Measurements from ENCODE around the gene MYOM3.

MYOM3 gene

DNA sequence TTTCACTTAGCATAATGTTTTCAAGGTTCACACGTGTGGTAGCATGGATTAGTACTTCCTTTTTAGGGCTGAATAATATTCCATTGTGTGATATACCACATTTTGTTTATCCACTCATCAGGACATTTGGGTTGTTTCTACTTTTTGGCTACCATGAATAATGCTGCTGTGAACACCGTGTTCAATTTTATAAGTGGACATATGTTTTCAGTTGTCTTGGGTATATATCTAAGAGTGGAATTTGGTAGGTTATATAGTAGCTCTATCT, 27.2 kb upstream of the MYOM3 start:
- in situ Hi-C loops (cut with HindIII; ENCODE audit: low sequenced_read_pairs): no loop called here

DNA sequence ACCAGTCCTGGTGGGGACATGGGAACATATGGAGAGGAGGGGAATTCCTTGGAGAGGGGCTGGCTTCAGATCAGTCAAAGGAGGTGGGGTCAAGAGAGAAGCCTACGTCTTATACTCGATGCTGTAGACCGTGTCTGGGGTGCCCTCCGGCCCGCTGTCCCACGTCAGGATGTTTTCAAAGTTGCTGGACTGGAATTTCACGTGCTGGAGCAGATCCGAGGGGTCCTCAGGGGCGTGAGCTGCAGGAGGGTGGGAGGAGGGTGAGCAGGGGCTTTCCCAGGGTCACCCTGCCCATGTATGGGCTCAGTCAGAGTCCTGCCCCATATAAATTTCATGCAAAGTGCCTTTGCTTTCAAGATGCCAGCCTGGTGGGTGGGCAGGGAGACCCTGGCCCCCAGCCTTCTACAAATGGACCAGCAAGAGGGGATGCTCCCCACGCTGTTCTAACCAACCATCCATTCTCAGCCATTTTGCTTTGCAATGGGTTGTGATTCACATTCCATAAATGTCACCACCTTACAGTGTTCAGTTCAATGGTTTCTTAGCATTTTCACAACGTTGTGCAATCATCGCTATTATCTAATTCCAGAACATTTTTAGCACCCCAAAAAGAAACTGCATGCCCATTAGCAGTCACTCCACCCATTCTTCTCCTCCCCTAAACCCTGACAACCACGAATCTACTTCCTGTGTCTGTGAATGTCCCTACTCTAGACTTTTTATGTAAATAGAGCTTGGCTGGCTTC, 26.7 kb upstream of the MYOM3 start:
- in situ Hi-C loops (cut with HindIII; ENCODE audit: low sequenced_read_pairs): no loop called here

DNA sequence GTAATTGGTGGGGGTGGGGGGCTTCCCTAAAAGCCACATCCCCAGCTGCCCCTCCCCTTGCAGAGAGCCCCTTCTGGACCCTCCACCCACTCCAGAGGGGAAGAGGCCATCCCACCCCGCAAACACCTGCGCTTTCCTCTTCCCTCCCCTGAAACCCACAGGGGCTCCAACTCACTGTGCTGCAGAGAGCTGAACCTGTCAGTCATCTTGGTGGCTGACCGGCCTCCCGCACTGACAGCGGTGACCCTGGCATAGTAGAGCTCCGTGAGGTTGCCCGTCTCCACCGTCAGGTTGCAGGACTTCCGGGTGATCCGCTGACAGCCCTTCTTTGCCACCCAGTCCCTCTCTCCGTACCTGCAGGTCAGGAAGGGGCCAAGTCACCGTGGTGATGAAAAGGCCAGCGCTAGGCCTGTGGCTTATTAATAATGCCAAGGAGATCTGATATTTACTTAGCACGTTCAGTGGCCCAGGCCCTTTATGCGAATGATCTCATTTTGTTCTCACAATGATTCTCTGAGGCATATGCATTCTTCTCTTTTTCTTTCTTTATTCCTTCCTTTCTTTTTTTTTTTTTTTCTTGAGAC, 25.1 kb upstream of the MYOM3 start:
- in situ Hi-C loops (cut with HindIII; ENCODE audit: low sequenced_read_pairs): no loop called here

DNA sequence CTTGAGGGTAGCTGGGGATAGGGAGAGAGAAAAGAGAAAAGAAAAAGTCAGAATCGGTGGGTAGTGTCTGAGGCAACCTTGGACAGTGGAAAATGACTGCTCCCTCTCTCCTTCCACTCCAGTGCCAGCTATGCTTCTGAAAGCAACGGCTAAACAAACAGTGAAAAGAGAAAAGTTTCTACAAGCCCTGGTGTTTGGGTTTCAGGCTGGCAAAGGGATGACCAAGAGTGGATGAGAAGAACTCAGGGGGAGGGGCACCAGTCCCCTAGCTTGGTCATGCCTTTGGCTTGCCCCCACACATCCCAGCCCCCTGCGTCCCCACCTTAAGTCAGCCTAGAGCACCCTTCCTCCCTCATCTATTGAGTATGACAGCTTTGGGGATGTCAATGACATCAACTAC, 22.4 kb upstream of the MYOM3 start:
- in situ Hi-C loops (cut with HindIII; ENCODE audit: low sequenced_read_pairs): no loop called here

DNA sequence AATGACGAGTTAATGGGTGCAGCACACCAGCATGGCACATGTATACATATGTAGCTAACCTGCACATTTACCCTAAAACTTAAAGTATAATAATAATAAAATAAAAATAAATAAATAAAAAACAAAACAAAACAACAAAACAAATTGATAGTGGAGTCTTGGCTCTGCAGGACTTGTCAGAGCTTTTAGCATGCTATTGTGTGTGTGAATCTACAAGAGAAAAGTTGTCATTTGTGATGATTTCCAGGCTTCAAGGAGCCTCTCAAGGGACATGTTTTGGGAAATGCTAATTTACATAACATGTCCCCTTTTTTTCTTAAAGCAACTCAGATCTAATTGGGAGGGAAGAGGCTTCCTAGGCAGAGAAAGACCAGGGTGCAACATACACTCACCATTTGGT, 21.9 kb upstream of the MYOM3 start:
- in situ Hi-C loops (cut with HindIII; ENCODE audit: low sequenced_read_pairs): no loop called here

DNA sequence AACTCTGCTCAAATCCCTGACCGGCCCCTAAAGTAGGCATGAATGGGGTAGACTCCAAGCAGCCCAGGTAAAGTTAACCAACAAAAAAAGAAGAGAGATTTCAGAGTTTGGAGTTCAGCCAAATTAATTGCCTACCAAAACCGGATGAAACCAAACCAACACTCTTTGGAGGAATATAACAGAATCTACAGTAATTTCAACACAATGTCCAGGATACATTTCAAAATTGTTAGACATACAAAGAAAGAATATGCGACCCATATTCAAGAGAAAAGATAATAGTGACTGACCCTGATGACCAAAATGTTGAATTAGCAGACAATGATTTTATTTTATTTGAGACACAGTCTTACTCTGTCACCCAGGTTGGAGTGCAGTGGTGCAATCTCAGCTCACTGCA, 18.4 kb upstream of the MYOM3 start:
- in situ Hi-C loops (cut with HindIII; ENCODE audit: low sequenced_read_pairs): no loop called here

DNA sequence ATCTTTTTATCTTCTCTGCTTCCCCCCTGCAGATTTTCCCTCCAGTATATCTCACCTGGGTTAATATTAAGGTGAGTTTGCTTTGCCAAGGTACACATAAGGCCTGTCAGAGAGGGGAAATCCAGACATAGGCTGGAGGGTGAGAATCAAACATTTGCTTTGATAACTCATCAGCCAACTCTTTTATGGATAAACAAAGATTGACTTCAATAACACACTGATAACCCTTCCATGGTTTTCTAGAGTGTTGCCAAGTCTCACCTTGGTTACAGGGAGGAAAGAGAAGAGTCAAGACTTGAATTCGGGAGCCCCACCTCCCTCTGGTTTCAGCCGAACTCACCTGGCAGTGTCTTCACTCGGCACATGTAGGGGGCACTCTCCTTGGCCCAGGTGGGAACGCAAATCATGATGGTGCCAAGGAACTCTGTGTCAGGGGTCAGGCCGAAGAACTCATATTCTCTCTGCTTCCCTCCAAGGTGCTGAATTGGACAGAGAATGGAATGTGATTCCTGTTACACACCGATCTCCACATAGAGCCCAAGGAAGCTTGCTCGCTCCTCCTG, 15.9 kb upstream of the MYOM3 start:
- in situ Hi-C loops (cut with HindIII; ENCODE audit: low sequenced_read_pairs): no loop called here

DNA sequence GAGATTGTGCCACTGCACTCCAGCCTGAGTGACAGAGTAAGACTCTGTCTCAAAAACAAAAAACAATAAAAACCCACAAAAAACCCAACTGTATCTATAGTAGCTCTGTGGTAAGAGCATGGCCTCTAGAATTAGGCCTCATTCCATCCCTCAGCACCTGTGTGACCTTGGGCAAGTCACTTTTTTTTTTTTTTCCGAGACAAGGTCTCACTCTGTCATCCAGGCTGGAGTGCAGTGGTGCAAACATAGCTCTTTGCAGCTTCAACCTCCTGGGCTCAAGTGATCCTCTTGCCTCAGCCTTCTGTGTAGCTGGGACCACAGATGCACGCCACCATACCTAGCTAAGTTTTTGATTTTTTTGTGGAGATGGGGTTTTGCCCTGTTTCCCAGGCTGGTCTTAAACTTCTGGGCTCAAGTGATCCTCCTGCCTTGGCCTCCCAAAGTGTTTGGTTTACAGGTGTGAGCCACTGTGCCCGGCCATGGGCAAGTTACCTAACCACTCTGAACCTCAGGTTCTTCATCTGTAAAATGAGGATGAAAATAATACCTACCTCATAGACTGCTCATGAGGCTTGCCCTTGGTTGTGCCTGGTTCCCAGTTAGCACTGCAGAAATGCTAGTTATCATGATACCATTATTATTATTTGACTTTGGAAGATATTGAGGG, 15.3 kb upstream of the MYOM3 start:
- in situ Hi-C loops (cut with HindIII; ENCODE audit: low sequenced_read_pairs): no loop called here

DNA sequence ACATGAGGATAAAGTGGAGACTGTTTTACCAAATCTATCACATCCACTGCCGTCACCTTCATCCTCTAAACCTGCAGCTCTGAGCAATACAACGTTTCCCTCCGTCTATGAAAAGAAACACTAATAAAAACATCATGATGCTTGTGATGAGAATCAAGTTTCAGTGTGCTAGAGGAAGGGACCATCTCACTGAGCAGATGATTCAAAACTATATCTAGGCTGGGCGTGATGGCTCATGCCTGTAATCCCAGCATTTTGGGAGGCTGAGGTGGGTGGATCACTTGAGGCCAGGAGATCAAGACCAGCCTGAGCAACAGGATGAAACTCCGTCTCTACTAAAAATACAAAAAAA, 14.7 kb upstream of the MYOM3 start:
- in situ Hi-C loops (cut with HindIII; ENCODE audit: low sequenced_read_pairs): no loop called here

DNA sequence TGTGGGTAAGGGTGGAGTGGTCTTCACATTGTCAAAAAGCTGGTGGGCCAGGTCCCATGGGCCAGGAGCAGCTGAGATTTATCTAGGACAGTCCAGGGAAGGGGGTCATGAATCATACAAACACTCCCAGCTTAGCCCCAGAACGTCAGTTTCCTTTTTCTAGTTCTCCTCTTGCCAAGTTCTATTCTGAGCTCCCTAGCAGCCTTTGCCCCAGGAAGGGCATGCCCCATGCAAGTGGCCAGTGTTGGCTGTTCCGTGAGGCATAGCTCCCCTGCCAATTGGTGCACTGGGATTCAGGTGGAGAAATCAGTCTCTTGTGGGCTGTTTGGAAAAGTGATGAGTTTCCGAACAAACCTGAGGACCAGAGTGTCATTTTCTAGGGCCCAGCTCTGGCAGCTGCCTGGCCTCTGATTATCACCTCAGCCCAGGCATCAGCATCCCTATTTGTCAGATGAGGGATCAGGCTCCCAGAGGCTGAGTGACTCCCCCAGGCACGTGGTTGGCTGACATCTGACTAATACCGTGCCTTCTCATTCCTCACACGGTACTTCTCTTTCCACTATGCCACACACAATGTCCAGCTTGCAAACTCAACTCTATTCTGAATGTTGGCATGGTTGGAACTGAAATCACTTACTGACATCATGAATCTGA, 14.2 kb upstream of the MYOM3 start:
- in situ Hi-C loops (cut with HindIII; ENCODE audit: low sequenced_read_pairs): no loop called here

DNA sequence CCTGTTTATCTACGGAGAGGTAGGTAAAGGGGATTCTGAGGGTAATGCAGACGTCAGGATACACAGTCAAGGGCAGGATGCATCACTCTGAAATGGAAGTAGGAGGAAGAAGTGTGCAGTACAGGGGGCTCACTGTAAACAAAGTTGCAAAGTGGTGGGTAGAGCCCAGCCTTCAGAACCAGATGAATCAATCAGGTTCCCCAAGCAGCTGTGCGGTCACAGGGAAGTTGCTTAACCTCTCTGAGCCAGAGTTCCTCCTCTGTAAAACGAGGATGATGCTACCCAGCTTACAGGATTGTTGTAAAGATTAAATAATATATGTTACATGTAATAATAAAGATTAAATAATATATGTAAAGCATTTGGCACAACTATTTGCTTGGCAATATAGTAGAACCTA, 13.5 kb upstream of the MYOM3 start:
- in situ Hi-C loops (cut with HindIII; ENCODE audit: low sequenced_read_pairs): no loop called here

DNA sequence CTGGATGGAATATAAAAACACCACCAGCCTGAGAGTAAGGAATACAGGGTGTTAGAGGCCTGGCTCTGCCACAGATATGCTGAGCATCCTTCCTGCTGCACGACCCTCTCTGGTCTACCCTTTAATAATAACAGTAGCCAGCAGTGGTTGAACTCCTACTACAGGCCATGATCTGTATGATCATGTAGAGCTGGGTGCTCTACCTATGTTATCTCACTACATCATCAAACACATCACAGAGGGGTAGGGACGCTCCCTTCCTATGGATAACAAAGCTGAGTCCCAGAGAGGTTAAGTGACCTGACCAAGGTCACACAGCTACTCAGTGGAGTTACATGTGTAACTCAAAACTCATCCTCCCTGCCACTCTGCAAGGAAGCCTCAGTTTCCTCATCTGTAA, 13.0 kb upstream of the MYOM3 start:
- in situ Hi-C loops (cut with HindIII; ENCODE audit: low sequenced_read_pairs): no loop called here

DNA sequence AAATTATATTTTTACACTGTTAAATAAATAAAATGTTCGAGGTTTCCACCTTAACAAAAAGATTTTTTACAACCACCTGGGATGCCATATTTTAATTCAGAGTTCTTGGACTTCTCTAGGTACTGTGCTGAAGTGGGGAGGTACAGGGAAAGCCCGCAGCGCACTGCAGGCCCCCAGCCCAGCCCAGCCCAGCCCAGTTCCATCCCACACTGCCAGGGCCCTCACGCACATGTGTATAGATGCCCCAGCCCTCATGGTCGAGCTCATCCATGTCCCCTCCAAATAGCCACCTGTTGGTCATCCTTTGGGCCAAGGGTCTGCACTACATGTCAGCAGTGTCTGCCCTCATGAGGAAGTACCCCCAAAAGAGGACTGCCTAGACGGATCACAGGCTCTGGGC, 11.7 kb upstream of the MYOM3 start:
- in situ Hi-C loops (cut with HindIII; ENCODE audit: low sequenced_read_pairs): no loop called here

DNA sequence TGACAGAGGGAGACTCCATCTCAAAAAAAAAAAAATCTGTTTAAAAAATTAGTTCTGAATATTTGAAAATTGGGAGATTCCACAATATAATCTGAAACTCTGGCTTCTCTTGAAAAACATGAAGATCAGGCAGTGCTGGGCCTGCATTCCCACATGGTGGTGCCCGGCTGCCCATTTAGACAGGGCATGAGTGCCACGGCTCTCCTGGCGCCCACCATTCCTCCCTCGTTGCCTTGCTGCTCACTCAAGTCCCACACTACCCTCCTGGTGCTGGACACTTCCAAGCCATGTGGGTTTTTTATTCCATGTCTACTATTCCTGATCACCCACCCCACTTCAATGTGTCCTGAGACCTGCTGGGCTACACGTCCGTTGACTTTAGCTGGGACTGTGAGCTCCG, 10.8 kb upstream of the MYOM3 start:
- in situ Hi-C loops (cut with HindIII; ENCODE audit: low sequenced_read_pairs): no loop called here

DNA sequence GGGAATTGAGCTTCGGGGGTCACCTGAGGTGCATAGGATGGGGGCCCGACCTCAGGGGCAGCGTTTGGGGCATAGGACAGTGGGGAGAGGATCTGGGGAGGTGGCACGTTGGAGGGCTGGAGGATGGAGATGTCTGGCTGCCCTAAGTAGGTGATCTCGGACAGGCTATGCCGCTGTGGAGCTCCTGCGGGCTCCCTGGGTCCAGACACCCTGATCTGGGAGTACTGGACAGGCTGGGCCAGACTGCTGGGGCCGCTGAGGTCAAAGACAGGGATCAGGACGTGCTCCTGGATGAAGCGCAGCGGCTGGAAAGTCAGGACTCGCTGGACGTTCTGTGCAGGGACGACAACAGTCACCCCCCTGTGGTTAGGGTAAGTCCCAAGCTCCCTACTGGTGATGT, 9.5 kb upstream of the MYOM3 start:
- in situ Hi-C loops (cut with HindIII; ENCODE audit: low sequenced_read_pairs): no loop called here

DNA sequence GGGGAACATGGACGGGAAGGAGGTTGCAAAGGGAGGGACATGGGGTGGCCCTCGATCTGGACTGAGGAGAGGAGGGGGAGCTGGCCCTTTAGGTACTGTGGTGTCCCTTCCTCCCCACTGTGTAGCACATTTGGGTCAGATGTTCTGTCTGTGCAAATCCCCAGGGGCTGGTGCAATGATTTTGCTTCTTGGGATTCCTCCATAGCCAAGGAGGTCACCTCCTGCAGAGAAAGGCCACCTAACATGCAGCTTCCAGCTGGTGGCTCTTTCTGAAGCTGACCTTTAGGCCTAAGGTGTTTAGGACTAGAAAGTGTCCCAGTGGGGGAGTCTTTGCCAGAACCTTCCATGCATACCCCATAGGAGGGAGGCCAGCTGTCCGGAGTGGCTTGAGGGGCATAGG, 9.0 kb upstream of the MYOM3 start:
- in situ Hi-C loops (cut with HindIII; ENCODE audit: low sequenced_read_pairs): no loop called here

DNA sequence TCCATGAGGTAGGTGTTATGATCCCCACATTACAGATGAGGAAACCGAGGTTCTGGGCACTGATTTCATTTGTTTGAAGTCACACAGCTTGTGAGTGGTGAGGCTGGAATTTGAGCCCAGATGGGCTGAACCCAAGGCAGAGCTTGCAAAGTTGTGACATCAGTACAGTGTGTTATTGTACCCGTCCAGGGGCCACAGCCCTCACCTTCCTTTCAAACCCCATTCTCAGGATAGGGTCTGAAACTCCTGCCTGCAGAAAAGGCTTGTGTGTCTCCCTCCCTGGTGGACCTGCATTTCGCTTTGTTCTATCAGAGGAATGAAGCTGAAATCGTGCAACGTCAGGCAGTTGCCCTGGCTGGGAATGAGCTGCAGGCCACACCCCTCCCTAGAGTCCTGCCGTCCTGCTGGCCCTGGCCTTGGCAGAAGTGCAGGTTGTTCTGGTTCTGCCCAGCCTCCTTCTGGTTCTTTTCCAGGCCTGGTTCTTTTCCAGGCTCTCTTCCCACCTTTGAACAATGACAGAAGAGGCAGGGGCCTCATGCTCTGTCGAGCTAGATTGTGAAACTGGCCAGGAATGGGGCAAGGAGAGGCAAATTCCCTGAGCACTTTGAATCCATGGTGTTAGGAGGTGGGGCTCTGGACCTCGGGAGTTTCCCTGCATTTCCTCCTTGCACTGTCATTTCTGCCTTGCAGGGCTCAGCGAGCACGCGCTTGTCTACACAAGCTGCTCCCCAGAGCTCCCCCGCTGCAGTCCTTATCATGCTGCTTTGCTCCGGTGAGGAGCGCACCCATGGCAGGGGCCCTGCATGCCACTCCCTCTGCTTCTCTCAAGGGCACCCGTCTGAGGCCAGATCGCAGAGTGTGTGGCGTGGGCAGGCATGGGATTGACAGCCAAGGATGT, 8.2 kb upstream of the MYOM3 start:
- in situ Hi-C loops (cut with HindIII; ENCODE audit: low sequenced_read_pairs): no loop called here

DNA sequence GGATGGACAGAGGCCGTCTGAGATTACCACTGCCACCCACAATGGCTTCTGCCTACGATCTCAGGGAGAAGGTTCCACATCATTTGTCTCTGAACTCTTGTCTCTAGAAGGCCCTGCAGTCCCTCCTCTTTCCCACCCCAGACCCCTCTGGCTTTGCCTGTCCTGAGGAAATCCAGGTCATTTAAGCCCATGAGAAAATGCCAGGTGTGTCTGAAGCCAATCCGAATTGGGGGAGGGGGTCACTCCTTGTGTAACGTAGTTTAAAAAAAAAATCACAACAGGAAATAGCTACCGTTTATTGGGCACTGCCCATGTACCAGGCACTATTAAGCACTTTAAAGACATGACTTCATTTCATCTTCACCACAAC, 7.5 kb upstream of the MYOM3 start:
- in situ Hi-C loops (cut with HindIII; ENCODE audit: low sequenced_read_pairs): no loop called here

DNA sequence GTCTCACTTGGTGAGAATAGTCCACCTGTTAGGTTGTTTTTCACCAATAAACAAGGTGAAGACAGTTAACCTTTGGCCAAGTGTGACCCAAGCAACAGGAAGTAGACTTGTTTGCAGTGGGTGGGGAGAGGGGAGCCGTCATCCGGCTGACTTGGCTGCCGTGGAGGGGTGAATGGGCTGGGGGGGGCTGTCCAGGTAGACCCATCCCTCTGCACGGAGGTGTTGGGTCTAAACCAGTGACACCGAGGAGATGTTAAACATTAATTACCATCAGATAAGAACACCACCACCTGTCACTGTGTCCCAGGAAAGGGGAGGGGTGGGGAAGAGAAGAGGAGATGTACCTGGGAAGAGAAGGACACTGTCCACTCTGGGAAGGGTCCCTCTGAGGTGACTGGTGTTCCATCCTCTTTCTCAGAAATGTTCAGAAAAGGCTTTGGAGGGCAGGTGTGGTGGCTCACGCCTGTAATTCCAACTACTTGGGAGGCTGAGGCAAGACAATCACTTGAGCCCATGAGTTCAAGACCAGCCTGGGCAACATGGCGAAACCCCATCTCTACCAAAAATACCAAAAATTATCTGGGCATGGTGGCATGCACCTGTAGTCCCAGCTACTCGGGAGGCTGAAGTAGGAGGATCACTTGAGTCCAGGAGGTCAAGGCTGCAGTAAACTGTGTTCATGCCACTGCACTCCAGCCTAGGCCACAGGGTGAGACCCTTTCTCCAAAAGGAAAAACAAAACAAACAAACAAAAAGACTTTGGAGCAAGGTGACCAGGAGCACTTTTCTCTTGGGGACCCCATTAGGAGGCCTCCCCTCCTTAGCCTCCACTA, 6.7 kb upstream of the MYOM3 start:
- in situ Hi-C loops (cut with HindIII; ENCODE audit: low sequenced_read_pairs): no loop called here

DNA sequence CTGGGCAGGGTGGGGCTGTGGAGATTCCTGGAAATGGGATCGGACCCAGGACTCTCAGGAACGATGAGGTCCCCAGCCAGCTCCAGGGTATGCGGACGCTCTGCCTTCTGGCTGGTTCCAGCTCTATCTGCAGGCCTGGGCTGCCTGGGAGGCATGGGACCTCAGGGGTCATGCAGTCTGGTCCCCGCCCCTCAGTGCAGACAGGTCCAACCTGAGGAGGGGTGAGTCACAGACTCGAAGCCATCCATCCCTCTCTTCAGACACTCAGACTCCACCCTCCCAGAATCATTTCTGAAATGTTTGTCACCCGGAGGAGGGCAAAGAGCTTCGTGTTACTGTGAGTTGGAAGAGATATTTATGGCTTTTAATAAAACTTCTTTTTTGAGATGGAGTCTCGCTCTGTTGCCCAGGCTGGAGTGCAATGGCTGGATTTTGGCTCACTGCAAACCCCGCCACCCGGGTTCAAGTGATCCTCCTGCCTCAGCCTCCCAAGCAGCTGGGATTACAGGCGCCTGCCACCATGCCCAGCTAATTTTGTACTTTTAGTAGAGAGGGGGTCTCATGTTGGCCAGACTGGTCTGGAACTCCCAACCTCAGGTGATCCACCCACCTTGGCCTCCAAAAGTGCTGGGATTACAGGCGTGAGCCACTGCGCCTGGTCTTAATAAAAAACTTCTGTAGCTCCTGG, 5.9 kb upstream of the MYOM3 start:
- in situ Hi-C loops (cut with HindIII; ENCODE audit: low sequenced_read_pairs): no loop called here

Measured in DLD1 (cell line).